ENCODE data around the gene CASK.

DNA sequence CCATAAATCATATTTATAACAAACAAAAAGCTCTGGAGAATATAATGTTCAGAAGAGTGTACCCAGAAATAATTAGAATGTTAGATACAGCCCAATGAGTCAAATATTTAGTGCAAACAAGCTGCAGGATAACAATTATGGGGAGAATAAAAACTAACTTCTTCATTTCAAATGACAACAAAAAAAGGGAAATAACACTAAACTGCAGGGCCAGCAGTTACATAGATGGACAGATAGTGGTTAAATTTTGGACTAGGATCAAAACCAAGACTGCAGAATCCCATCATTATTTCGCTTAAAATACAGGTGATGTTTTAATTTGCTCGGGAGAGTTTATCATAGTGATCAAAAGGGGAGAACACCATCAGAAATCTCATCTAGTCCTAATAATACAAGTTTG is 235.2 kb downstream of the CASK start:
- TF ChIP-seq TAF1 (IDR thresholded peaks at IDR 0.05; ENCODE audit: low read depth), result no peak
- TF ChIP-seq, protein P1, sequence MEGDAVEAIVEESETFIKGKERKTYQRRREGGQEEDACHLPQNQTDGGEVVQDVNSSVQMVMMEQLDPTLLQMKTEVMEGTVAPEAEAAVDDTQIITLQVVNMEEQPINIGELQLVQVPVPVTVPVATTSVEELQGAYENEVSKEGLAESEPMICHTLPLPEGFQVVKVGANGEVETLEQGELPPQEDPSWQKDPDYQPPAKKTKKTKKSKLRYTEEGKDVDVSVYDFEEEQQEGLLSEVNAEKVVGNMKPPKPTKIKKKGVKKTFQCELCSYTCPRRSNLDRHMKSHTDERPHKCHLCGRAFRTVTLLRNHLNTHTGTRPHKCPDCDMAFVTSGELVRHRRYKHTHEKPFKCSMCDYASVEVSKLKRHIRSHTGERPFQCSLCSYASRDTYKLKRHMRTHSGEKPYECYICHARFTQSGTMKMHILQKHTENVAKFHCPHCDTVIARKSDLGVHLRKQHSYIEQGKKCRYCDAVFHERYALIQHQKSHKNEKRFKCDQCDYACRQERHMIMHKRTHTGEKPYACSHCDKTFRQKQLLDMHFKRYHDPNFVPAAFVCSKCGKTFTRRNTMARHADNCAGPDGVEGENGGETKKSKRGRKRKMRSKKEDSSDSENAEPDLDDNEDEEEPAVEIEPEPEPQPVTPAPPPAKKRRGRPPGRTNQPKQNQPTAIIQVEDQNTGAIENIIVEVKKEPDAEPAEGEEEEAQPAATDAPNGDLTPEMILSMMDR (IDR thresholded peaks at IDR 0.05; ENCODE audit: poor library complexity, severe bottlenecking), result no peak
- no peak for TF ChIP-seq MXI1 (conservative IDR thresholded peaks at IDR 0.05; ENCODE audit: poor library complexity, severe bottlenecking)
- no peak for TF ChIP-seq EZH2 (IDR thresholded peaks at IDR 0.05; ENCODE audit: borderline replicate concordance, insufficient read depth, low read length, poor library complexity, severe bottlenecking)
- TF ChIP-seq EP300 (conservative IDR thresholded peaks at IDR 0.05; ENCODE audit: poor library complexity, severe bottlenecking), result no peak
- TF ChIP-seq, protein P2, sequence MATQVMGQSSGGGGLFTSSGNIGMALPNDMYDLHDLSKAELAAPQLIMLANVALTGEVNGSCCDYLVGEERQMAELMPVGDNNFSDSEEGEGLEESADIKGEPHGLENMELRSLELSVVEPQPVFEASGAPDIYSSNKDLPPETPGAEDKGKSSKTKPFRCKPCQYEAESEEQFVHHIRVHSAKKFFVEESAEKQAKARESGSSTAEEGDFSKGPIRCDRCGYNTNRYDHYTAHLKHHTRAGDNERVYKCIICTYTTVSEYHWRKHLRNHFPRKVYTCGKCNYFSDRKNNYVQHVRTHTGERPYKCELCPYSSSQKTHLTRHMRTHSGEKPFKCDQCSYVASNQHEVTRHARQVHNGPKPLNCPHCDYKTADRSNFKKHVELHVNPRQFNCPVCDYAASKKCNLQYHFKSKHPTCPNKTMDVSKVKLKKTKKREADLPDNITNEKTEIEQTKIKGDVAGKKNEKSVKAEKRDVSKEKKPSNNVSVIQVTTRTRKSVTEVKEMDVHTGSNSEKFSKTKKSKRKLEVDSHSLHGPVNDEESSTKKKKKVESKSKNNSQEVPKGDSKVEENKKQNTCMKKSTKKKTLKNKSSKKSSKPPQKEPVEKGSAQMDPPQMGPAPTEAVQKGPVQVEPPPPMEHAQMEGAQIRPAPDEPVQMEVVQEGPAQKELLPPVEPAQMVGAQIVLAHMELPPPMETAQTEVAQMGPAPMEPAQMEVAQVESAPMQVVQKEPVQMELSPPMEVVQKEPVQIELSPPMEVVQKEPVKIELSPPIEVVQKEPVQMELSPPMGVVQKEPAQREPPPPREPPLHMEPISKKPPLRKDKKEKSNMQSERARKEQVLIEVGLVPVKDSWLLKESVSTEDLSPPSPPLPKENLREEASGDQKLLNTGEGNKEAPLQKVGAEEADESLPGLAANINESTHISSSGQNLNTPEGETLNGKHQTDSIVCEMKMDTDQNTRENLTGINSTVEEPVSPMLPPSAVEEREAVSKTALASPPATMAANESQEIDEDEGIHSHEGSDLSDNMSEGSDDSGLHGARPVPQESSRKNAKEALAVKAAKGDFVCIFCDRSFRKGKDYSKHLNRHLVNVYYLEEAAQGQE (IDR thresholded peaks at IDR 0.05; ENCODE audit: borderline replicate concordance), result no peak
